HUES64 (cell line): Measurements from ENCODE around the gene ADSL.

ENCODE experiments used
- H3K27ac ChIP-seq: 2 replicates; pipeline ENCODE4 v1.7.0; 2013; ENCODE audit warnings: low read depth, low read length, inconsistent platforms
- H3K27me3 ChIP-seq: 2 replicates; pipeline ENCODE4 v1.6.1; 2013; ENCODE audit warnings: mild to moderate bottlenecking, low read length; ENCODE audit not compliant: insufficient read depth
- H3K36me3 ChIP-seq: 2 replicates; pipeline ENCODE4 v1.6.1; 2013; ENCODE audit warnings: mild to moderate bottlenecking, low read length; ENCODE audit not compliant: insufficient read depth
- H3K4me1 ChIP-seq: 2 replicates; pipeline ENCODE4 v1.6.1; 2013; ENCODE audit warnings: mild to moderate bottlenecking, low read length, moderate library complexity; ENCODE audit not compliant: insufficient read depth
- H3K4me3 ChIP-seq: 2 replicates; pipeline ENCODE4 v1.5.1; 2013; ENCODE audit warnings: mild to moderate bottlenecking, low read length, moderate library complexity
- H3K9ac ChIP-seq: 2 replicates; pipeline ENCODE4 v1.6.1; 2013; ENCODE audit warnings: mild to moderate bottlenecking, low read depth, low read length
- H3K9me3 ChIP-seq: 2 replicates; pipeline ENCODE4 v1.6.1; 2013; ENCODE audit warnings: low read depth, low read length; ENCODE audit not compliant: insufficient read depth
- WGBS: fragments of 150-250, 120-280 bp; methylation state at CpG from one replicate; pipeline ENCODE4 v1.1.7; 2013; ENCODE audit warnings: missing lambda C conversion rate; 5-methylcytosine and 5-hydroxymethylcytosine counted together

Gene ADSL

DNA sequence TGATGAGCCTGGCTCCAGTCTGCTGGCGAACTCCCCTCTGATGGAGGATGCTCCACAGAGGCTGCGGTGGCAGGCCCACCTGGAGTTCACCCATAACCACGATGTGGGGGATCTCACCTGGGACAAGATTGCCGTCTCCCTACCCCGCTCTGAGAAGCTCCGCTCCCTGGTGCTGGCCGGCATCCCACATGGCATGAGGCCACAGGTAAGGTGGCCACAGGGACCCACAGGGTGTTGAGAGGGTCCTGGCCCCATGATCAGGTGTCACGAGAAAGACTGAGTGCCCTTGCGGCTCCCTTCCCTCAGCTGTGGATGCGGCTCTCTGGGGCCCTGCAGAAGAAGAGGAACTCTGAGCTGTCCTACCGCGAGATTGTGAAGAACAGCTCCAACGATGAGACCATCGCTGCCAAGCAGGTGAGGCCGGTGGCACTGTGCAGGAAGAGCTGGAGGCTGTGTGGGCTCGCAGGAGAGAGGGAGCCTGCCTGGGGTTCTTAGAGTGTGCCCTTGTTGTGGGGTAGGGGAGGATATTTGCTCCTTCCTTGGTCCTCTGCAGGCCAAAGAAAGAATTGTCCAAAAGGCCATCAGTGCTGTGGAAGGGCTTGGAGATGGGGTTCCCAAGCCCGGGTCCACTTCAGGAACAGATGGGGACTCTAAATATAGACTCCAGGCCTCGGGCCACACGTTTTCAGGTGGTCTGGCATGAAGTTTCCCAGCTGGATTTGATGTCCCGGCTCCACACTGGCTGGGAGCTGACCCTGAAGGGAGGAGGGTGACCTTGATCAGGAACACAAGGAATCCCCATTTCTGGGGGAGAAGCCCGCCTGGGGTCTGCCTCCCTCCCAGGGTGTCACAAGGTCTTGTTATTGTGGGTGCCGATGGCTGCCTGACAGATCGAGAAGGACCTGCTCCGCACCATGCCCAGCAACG is 58.2 kb downstream of the ADSL start:
- H3K9ac ChIP-seq = no peak overlapping the region
- WGBS = 95% methylated on average over 25 of the region's 25 CpGs
- no peaks in the 10 kb centered on the region for H3K9me3 ChIP-seq
- H3K4me3 ChIP-seq = no peak overlapping the region
- H3K27me3 ChIP-seq = no peaks in the 10 kb centered on the region
- H3K4me1 ChIP-seq = no peaks in the 10 kb centered on the region
- H3K36me3 ChIP-seq = peaks cover 70% of the 10 kb centered on the region
- no peak overlapping the region for H3K27ac ChIP-seq

DNA sequence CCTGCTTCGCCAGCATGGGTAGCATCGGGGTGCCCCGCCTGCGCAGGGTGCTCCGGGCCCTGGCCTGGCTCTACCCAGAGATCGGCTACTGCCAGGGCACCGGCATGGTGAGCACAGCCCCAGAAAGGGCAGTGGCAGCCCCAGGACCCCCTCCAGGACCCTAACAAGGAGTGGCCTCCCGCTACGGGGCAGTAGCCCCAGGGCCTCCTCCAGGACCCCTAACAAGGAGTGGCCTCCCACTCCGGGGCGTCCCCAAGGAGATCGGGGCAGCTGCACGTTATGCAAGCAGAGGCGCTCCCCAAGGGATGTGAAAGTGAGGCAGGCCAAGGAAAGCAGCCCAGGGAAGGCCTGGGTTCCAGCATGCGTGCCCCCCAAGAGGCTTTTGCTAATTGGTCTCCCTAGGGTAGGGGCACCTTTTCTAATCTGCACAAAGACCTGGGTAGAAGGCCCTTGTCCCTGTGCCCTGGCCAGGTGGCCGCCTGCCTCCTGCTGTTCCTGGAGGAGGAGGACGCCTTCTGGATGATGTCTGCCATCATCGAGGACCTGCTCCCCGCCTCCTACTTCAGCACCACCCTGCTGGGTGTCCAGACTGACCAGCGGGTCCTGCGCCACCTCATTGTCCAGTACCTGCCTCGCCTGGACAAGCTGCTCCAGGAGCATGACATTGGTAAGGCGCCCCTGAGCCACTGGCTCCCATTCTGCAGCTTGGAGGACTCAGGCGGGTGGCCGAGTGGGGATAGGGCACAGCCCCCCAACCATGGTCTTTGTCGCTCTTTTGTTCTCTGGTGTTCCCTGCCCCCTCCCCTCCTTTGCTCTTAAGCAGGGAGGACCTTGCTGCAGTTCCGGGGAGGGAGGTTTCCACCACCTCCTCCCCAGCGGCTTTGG is 59.1 kb downstream of the ADSL start:
- Histone ChIP-seq H3K4me1 (no peaks in the 10 kb centered on the region), H3K36me3 (peaks cover 79% of the 10 kb centered on the region)

DNA sequence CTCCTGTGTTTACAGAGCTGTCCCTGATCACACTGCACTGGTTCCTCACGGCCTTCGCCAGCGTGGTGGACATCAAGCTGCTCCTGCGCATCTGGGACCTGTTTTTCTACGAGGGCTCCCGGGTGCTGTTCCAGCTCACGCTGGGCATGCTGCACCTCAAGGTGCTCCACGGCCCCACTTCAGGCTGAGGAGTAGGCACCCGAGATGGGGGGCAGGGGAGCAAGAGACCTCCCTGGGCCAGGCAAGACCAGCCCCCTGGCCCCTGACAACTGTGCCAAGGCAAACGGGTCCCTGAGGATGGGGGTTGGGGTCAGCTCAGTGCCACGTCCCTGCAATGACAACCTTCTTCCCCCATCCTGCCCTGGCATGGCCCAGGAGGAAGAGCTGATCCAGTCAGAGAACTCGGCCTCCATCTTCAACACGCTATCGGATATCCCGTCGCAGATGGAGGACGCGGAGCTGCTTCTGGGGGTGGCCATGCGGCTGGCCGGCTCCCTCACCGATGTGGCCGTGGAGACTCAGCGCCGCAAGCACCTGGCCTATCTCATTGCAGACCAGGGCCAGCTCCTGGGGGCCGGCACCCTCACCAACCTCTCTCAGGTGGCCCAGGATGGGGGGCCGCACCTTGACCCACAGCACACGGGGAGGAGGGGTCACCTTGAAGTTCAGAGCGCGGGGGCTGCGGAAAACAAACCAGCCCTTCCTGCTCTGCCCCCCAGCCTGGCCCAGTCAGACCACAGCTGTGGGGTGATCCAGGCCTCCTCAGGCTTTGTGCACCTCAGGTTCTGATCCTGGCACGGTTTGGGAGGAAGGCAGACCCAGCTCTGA is 60.0 kb downstream of the ADSL start:
- H3K9ac ChIP-seq = no peak overlapping the region
- no peaks in the 10 kb centered on the region for H3K27me3 ChIP-seq
- no peaks in the 10 kb centered on the region for H3K4me1 ChIP-seq
- WGBS = 96% methylated on average over 31 of the region's 31 CpGs
- H3K36me3 ChIP-seq = peaks cover 82% of the 10 kb centered on the region
- H3K27ac ChIP-seq = no peak overlapping the region
- H3K4me3 ChIP-seq = no peak overlapping the region
- no peaks in the 10 kb centered on the region for H3K9me3 ChIP-seq

More for the DNA sequence above, 59.1 kb downstream of the ADSL start:
- H3K27ac ChIP-seq = no peak overlapping the region
- no peak overlapping the region for H3K4me3 ChIP-seq
- H3K9me3 ChIP-seq = no peaks in the 10 kb centered on the region
- H3K27me3 ChIP-seq = no peaks in the 10 kb centered on the region
- H3K9ac ChIP-seq = no peak overlapping the region
- WGBS = 93% methylated on average over 28 of the region's 28 CpGs

DNA sequence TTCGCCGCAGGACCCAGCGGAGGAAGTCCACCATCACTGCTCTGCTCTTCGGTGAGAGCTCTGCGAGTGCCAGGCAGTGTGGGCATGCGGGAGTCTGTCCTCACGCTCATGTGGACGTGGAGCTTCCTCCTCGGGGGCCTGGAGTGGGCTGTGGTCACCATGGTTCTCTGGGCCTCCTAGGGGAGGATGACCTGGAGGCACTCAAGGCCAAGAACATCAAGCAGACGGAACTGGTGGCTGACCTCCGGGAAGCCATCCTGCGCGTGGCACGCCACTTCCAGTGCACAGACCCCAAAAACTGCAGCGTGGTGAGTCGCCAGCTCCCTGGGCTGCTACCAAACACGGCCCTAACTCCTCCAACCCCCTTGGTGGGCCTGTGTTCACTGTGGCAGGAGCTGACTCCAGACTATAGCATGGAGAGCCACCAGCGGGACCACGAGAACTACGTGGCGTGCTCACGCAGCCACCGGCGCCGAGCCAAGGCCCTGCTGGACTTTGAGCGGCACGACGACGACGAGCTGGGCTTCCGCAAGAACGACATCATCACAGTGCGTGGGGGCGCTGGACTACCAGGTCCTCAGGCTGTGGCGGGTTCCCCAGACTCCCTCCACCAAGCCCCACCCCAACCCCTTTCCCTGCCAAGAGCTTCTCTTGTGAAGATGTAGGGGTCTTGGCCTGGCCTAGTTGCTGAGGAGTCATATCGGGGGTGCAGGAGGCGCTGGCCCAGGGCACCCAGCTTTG is 60.9 kb downstream of the ADSL start:
- Histone ChIP-seq H3K9ac (no peak overlapping the region), H3K9me3 (no peaks in the 10 kb centered on the region), H3K27me3 (no peaks in the 10 kb centered on the region), H3K4me1 (no peaks in the 10 kb centered on the region), H3K36me3 (peaks cover 84% of the 10 kb centered on the region), H3K27ac (no peak overlapping the region), H3K4me3 (no peak overlapping the region)
- WGBS = 96% methylated on average over 37 of the region's 37 CpGs

DNA sequence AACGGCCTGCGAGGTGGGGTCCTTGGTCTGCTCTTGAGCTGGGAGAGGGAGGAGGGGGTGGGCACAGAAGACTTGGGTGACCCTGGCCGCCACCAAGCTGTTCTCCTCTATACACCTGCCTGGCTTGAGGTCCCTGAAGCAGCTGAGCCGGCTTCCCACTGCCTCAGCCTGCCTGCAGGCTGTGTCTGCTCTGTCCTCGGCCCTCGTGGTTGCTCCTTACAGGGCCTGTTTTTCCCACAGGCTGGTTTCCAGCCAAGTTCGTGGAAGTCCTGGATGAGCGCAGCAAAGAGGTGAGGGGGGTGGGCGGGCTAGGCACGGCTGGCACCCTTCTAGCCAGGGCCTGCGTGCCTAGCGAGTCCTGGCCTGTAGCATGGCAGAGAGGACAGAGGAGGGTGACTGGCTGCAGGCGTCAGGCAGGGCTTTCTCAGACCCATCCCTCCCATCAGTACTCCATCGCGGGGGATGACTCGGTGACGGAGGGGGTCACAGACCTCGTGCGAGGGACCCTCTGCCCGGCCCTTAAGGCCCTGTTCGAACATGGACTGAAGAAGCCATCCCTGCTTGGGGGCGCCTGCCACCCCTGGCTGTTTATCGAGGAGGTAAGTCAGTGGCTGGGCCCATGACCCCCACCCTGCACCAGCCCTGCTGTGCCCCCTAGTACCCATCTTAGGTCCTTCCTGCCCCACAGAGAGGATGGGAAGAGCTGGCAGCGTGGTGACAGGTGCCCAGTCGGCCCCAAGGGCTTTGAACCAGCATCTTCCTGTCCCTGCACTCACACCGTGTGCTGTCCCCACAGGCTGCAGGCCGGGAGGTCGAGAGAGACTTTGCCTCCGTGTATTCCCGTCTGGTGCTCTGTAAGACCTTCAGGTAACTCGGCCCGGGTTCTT is 61.8 kb downstream of the ADSL start:
- Histone ChIP-seq H3K9me3 (no peaks in the 10 kb centered on the region), H3K4me1 (no peaks in the 10 kb centered on the region), H3K27ac (no peak overlapping the region), H3K27me3 (no peaks in the 10 kb centered on the region), H3K36me3 (peaks cover 87% of the 10 kb centered on the region), H3K9ac (no peak overlapping the region), H3K4me3 (no peak overlapping the region)
- WGBS = 94% methylated on average over 32 of the region's 32 CpGs

DNA sequence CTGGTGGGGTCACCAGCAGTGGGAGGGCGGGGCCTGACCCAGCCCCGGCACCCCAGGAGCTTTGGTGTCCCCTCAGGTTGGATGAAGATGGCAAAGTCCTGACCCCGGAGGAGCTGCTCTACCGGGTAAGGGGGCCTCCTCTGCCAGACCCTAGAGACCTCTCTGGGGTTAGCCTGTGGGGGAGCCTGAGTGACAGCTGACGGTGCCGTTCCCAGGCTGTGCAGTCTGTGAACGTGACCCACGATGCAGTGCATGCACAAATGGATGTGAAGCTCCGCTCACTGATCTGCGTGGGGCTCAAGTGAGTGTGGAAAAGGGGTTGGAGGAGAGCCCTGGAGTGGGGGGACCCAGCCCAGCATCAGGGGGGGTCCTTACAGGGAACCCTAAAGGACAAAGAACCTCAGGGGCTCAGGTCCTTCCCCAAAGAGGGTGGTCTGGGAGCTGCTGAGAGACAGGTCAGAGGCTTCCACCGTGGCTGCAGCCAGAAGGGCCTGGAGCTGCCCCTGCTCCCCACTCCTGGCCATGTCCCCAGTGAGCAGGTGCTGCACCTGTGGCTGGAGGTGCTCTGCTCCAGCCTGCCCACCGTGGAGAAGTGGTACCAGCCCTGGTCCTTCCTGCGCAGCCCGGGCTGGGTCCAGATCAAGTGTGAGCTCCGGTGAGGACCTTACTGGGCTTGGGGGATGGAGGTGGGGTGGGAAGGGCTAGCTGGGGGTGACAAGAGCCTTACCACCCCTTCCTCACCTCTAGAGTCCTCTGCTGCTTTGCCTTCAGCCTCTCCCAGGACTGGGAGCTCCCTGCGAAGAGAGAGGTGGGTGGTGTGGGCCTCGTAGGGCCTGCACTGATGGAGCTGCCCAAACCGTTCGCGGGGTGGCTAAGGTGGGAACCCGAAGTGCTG is 62.7 kb downstream of the ADSL start:
- Histone ChIP-seq H3K36me3 (peaks cover 85% of the 10 kb centered on the region), H3K9me3 (no peaks in the 10 kb centered on the region), H3K4me1 (no peaks in the 10 kb centered on the region), H3K27me3 (no peaks in the 10 kb centered on the region), H3K27ac (no peak overlapping the region), H3K4me3 (no peak overlapping the region), H3K9ac (no peak overlapping the region)
- WGBS = 96% methylated on average over 20 of the region's 21 CpGs

DNA sequence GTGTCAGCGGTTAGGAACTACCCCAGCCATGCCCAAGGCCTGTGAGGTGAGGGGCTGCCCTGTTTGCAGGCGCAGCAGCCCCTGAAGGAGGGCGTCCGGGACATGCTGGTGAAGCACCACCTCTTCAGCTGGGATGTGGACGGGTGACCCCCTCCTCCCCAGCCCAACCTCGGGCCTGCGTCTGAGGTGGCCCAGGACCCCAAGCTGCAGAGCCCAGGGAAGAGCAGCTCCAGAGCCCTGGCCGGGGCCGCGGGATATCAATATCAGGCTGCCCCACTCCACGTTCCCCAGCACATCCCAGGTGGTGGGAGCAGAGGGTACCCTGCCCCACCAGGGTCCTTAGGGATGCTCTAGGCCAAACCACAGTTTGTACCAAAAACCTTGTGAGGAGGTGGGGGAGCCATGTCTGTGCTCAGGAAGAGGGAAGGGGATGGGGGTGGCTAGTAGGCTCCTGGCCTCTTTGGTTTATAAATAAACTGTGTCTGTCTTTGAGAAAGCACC is 63.4 kb downstream of the ADSL start:
- no peak overlapping the region for H3K27ac ChIP-seq
- no peak overlapping the region for H3K4me3 ChIP-seq
- 98% methylated on average over 11 of the region's 11 CpGs for WGBS
- no peak overlapping the region for H3K9ac ChIP-seq
- no peaks in the 10 kb centered on the region for H3K9me3 ChIP-seq
- H3K36me3 ChIP-seq = peaks cover 78% of the 10 kb centered on the region
- H3K4me1 ChIP-seq = no peaks in the 10 kb centered on the region
- no peaks in the 10 kb centered on the region for H3K27me3 ChIP-seq

DNA sequence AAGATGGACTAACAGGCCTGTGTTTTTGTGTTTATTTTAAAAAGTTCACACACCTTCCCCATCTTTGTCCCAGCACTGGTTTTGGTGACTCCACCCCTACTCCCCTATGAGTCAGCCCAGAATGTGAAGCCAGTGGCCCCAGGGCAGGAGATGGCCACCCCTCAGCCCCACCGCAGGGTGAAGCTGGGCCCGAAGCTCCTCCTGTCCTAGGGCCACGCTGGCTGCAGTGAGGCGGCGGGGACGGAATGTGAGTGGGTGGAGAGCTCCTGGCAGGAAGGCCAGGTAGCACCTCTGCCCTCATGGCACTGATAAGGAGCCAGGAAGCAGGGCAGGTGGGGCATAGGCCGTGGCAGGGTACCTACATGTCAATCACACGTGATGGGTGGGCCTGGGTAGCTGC is 64.0 kb downstream of the ADSL start:
- no peaks in the 10 kb centered on the region for H3K4me1 ChIP-seq
- peaks cover 73% of the 10 kb centered on the region for H3K36me3 ChIP-seq
- H3K27me3 ChIP-seq = no peaks in the 10 kb centered on the region
- no peak overlapping the region for H3K4me3 ChIP-seq
- no peak overlapping the region for H3K9ac ChIP-seq
- H3K27ac ChIP-seq = no peak overlapping the region
- no peaks in the 10 kb centered on the region for H3K9me3 ChIP-seq
- 91% methylated on average over 8 of the region's 8 CpGs for WGBS
